H9 (cell line): ENCODE results near the gene TLN1. TPM values are rescaled to one million over a fixed set of nuclear protein-coding genes. Genes with fewer than 3 reads are reported as not detected.

Source experiments
- DNase-seq: peaks from one replicate; pipeline ENCODE4 v3.0.0-alpha.2; 2017
- H2AFZ ChIP-seq: one replicate; pipeline ENCODE4 v1.6.1; 2013; ENCODE audit warnings: mild to moderate bottlenecking, low read length, control low read depth, moderate library complexity
- H2AK5ac ChIP-seq: 2 replicates; pipeline ENCODE4 v1.6.1; 2013; ENCODE audit warnings: low read length, control low read depth, mixed read lengths; ENCODE audit not compliant: insufficient read length
- H2BK120ac ChIP-seq: one replicate; pipeline ENCODE4 v1.6.1; 2013; ENCODE audit warnings: low read depth, mild to moderate bottlenecking, low read length, control low read depth, inconsistent platforms; ENCODE audit not compliant: poor library complexity, severe bottlenecking
- H2BK12ac ChIP-seq: 2 replicates; pipeline ENCODE4 v1.6.1; 2013; ENCODE audit warnings: low read length, control low read depth, mixed read lengths, low read depth; ENCODE audit not compliant: insufficient read length
- H2BK15ac ChIP-seq: 2 replicates; pipeline ENCODE4 v1.6.1; 2013; ENCODE audit warnings: low read depth, low read length, control low read depth
- H2BK20ac ChIP-seq: one replicate; pipeline ENCODE4 v1.6.1; 2013; ENCODE audit warnings: low read depth, mild to moderate bottlenecking, low read length, control low read depth, inconsistent platforms; ENCODE audit not compliant: poor library complexity, severe bottlenecking
- H2BK5ac ChIP-seq: 2 replicates; pipeline ENCODE4 v1.6.1; 2013; ENCODE audit warnings: low read length, control low read depth, mixed read lengths; ENCODE audit not compliant: insufficient read length
- H3K14ac ChIP-seq: 2 replicates; pipeline ENCODE4 v1.6.1; 2013; ENCODE audit warnings: low read length, control low read depth; ENCODE audit not compliant: insufficient read depth
- H3K18ac ChIP-seq: 2 replicates; pipeline ENCODE4 v1.6.1; 2013; ENCODE audit warnings: low read depth, mild to moderate bottlenecking, mixed read lengths, low read length, control low read depth; ENCODE audit not compliant: insufficient read length
- H3K23ac ChIP-seq: 2 replicates; pipeline ENCODE4 v1.6.1; 2013; ENCODE audit warnings: low read length, control low read depth, mixed read lengths, low read depth; ENCODE audit not compliant: insufficient read length
- H3K23me2 ChIP-seq: 2 replicates; pipeline ENCODE4 v1.6.1; 2013; ENCODE audit warnings: low read depth, mild to moderate bottlenecking, mixed read lengths, low read length, control low read depth; ENCODE audit not compliant: insufficient read length, poor library complexity, severe bottlenecking
- H3K27ac ChIP-seq: 2 replicates; pipeline ENCODE4 v1.5.1; 2013; ENCODE audit warnings: low read length, control low read depth, mixed read lengths, low read depth; ENCODE audit not compliant: insufficient read length
- H3K27me3 ChIP-seq: 2 replicates; pipeline ENCODE4 v1.6.1; 2013; ENCODE audit warnings: low read length, control low read depth, inconsistent platforms; ENCODE audit not compliant: insufficient read depth
- H3K4ac ChIP-seq: 2 replicates; pipeline ENCODE4 v1.6.1; 2013; ENCODE audit warnings: low read depth, mild to moderate bottlenecking, control low read depth, inconsistent platforms, low read length, moderate library complexity
- H3K4me1 ChIP-seq: 2 replicates; pipeline ENCODE4 v1.6.1; 2013; ENCODE audit warnings: low read length, control low read depth, inconsistent platforms; ENCODE audit not compliant: insufficient read depth
- H3K4me2 ChIP-seq: 2 replicates; pipeline ENCODE4 v1.6.1; 2013; ENCODE audit warnings: low read length, control low read depth, mixed read lengths; ENCODE audit not compliant: insufficient read length, insufficient read depth
- H3K56ac ChIP-seq: 2 replicates; pipeline ENCODE4 v1.6.1; 2013; ENCODE audit warnings: low read depth, mild to moderate bottlenecking, mixed read lengths, low read length, control low read depth; ENCODE audit not compliant: insufficient read length
- H3K79me1 ChIP-seq: 2 replicates; pipeline ENCODE4 v1.6.1; 2013; ENCODE audit warnings: low read depth, mild to moderate bottlenecking, moderate library complexity, low read length, control low read depth, inconsistent platforms; ENCODE audit not compliant: insufficient read depth, poor library complexity, severe bottlenecking
- H3K79me2 ChIP-seq: 2 replicates; pipeline ENCODE4 v1.6.1; 2013; ENCODE audit warnings: low read length, control low read depth, inconsistent platforms; ENCODE audit not compliant: insufficient read depth
- H3K9ac ChIP-seq: 2 replicates; pipeline ENCODE4 v1.6.1; 2013; ENCODE audit warnings: low read length, control low read depth, mixed read lengths; ENCODE audit not compliant: insufficient read length; ENCODE audit errors: extremely low read depth
- H3K9me3 ChIP-seq: one replicate; pipeline ENCODE4 v1.6.1; 2013; ENCODE audit warnings: low read depth, low read length, inconsistent platforms; ENCODE audit not compliant: control insufficient read depth
- H3T11ph ChIP-seq: one replicate; pipeline ENCODE4 v1.6.1; 2013; ENCODE audit warnings: mild to moderate bottlenecking, low read length, control low read depth, inconsistent platforms
- H4K20me1 ChIP-seq: one replicate; pipeline ENCODE4 v1.6.1; 2013; ENCODE audit not compliant: control insufficient read depth, insufficient read length, insufficient read depth
- H4K5ac ChIP-seq: 2 replicates; pipeline ENCODE4 v1.6.1; 2013; ENCODE audit warnings: low read depth, mild to moderate bottlenecking, mixed read lengths, low read length, control low read depth; ENCODE audit not compliant: insufficient read length
- H4K8ac ChIP-seq: replicated peaks from 2 replicates; pipeline ENCODE4 v1.6.1; 2013; ENCODE audit warnings: low read length, control low read depth, mixed read lengths, low read depth; ENCODE audit not compliant: insufficient read length
- H4K91ac ChIP-seq: 2 replicates; pipeline ENCODE4 v1.6.1; 2013; ENCODE audit warnings: low read depth, mild to moderate bottlenecking, moderate library complexity, mixed read lengths, low read length, control low read depth; ENCODE audit not compliant: insufficient read length
- H3K27ac Mint-ChIP-seq, 3 experiments: 2 replicates in 2 of 3; 3 replicates in 1 of 3; pipeline ENCODE4 v1.8.0; 2020 to 2021; ENCODE audit warnings: mixed read lengths in 3 of 3, mild to moderate bottlenecking in 1 of 3, moderate library complexity in 1 of 3
- H3K27me3 Mint-ChIP-seq: 2 replicates; pipeline ENCODE4 v1.8.0; 2021; ENCODE audit warnings: low read depth, mild to moderate bottlenecking, moderate library complexity, mixed read lengths
- H3K36me3 Mint-ChIP-seq, 3 experiments: 2 replicates in 2 of 3; 3 replicates in 1 of 3; pipeline ENCODE4 v1.8.0; 2020 to 2021; ENCODE audit warnings: low read depth in 3 of 3, mixed read lengths in 3 of 3; ENCODE audit not compliant: insufficient read depth in 1 of 3
- H3K4me1 Mint-ChIP-seq, 2 experiments: 2 replicates each; pipeline ENCODE4 v1.8.0; 2020; ENCODE audit warnings: mixed read lengths in 2 of 2
- H3K4me3 Mint-ChIP-seq, 2 experiments: 2 replicates in 1 of 2; 3 replicates in 1 of 2; pipeline ENCODE4 v1.8.0; 2020 to 2021; ENCODE audit warnings: mild to moderate bottlenecking in 2 of 2, mixed read lengths in 2 of 2, moderate library complexity in 1 of 2
- H3K9me3 Mint-ChIP-seq, 2 experiments: 2 replicates in 1 of 2; 3 replicates in 1 of 2; pipeline ENCODE4 v1.8.0; 2020; ENCODE audit warnings: mild to moderate bottlenecking in 2 of 2, mixed read lengths in 2 of 2, moderate library complexity in 1 of 2
- WGBS: extraction: QIAGEN DNeasy Blood & Tissue Kit; methylation state at CpG from one replicate; pipeline ENCODE4 v1.1.7; 2013; ENCODE audit warnings: missing lambda C conversion rate, low lambda C conversion rate, mixed read lengths; ENCODE audit not compliant: insufficient read length; ENCODE audit errors: extremely low coverage; 5-methylcytosine and 5-hydroxymethylcytosine counted together
- total RNA-seq: library from RNA; stranded (reverse); gene quantifications from 2 replicates; pipeline ENCODE4 v1.2.1, GENCODE V29; 2021
- TF ChIP-seq, protein P1 (sequence below): fragments of 200-600 bp; sonication (generic); conservative IDR thresholded peaks from 3 replicates; pipeline ENCODE4 v1.8.0; 2021; ENCODE audit warnings: antibody characterized with exemption, mild to moderate bottlenecking

The TLN1 gene
- total RNA-seq, 1 experiment from 2014 or later, result 102 TPM

- H3K79me1 ChIP-seq, result no peaks in the 10 kb centered on the region
- peaks cover 41 to 69% (median 64%) of the 10 kb centered on the region in 3 experiments; a peak in 6 of 7 replicates for H3K36me3 Mint-ChIP-seq
- H3K27ac Mint-ChIP-seq, result no peak overlapping the region; a peak in 1 of 7 replicates
- peaks cover 6% of the 10 kb centered on the region for H3K23me2 ChIP-seq
- no peak overlapping the region for H2BK15ac ChIP-seq
- no peak overlapping the region for H2BK20ac ChIP-seq
- no peaks in the 10 kb centered on the region for H4K20me1 ChIP-seq
- no peak overlapping the region for H3K18ac ChIP-seq
- H3K27ac ChIP-seq, result no peak overlapping the region
- H2AK5ac ChIP-seq, result no peak overlapping the region
- no peak overlapping the region for H4K91ac ChIP-seq
- TF ChIP-seq, protein P1, sequence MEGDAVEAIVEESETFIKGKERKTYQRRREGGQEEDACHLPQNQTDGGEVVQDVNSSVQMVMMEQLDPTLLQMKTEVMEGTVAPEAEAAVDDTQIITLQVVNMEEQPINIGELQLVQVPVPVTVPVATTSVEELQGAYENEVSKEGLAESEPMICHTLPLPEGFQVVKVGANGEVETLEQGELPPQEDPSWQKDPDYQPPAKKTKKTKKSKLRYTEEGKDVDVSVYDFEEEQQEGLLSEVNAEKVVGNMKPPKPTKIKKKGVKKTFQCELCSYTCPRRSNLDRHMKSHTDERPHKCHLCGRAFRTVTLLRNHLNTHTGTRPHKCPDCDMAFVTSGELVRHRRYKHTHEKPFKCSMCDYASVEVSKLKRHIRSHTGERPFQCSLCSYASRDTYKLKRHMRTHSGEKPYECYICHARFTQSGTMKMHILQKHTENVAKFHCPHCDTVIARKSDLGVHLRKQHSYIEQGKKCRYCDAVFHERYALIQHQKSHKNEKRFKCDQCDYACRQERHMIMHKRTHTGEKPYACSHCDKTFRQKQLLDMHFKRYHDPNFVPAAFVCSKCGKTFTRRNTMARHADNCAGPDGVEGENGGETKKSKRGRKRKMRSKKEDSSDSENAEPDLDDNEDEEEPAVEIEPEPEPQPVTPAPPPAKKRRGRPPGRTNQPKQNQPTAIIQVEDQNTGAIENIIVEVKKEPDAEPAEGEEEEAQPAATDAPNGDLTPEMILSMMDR, result no peak
- no peak overlapping the region for H3K4me3 Mint-ChIP-seq
- no peak overlapping the region for H2BK12ac ChIP-seq
- H3K4me1 Mint-ChIP-seq, result peaks cover 34 to 36% of the 10 kb centered on the region in 2 experiments
- no peaks in the 10 kb centered on the region for H3K9me3 ChIP-seq
- no peak overlapping the region for H4K8ac ChIP-seq
- no peak overlapping the region for H3K23ac ChIP-seq
- no peak overlapping the region for H2BK120ac ChIP-seq
- H3K27me3 ChIP-seq, result no peaks in the 10 kb centered on the region
- no peak overlapping the region for H3K9ac ChIP-seq
- H3K4ac ChIP-seq, result no peak overlapping the region
- H3K14ac ChIP-seq, result no peak overlapping the region
- no CpG with 5 or more reads among the region's 13 CpGs for WGBS
- DNase-seq, result no peak
- H4K5ac ChIP-seq, result no peak overlapping the region
- H3T11ph ChIP-seq, result no peak overlapping the region
- H3K9me3 Mint-ChIP-seq, result no peaks in the 10 kb centered on the region; a peak in 1 of 5 replicates
- H3K56ac ChIP-seq, result no peak overlapping the region
- no peak overlapping the region for H2BK5ac ChIP-seq
- H3K79me2 ChIP-seq, result no peaks in the 10 kb centered on the region; the same call in 1 of the 2 replicates
- H3K27me3 Mint-ChIP-seq, result no peaks in the 10 kb centered on the region
- peaks cover 3% of the 10 kb centered on the region for H3K4me1 ChIP-seq
- no peak overlapping the region for H3K4me2 ChIP-seq
- no peak overlapping the region for H2AFZ ChIP-seq
Observed at GRCh38 chr9:35685506-35685905, 46.5 kb downstream of the TLN1 start.
